Progenitor cell of endocrine pancreas (in vitro differentiated cells): ENCODE results near the gene SGK1. TPM values are rescaled to one million over a fixed set of nuclear protein-coding genes. Genes with fewer than 3 reads are reported as not detected.
"Not testable (repeated sequence)": the region's sequence is repeated elsewhere in the genome, so short reads cannot be mapped to it uniquely, and the experiment has no call there.

Experiments used
- DNase-seq: peaks from one replicate; pipeline ENCODE4 v3.0.0; 2021; ENCODE audit warnings: low spot score; ENCODE audit not compliant: unreplicated experiment
- H3K27ac Mint-ChIP-seq: 2 replicates; pipeline ENCODE4 v1.8.0; 2021; ENCODE audit warnings: mild to moderate bottlenecking, moderate library complexity, mixed read lengths
- H3K27me3 Mint-ChIP-seq: 2 replicates; pipeline ENCODE4 v1.8.0; 2021; ENCODE audit warnings: mixed read lengths
- H3K36me3 Mint-ChIP-seq: 2 replicates; pipeline ENCODE4 v1.8.0; 2022; ENCODE audit warnings: mixed read lengths; ENCODE audit not compliant: insufficient read depth
- H3K4me1 Mint-ChIP-seq: 2 replicates; pipeline ENCODE4 v1.8.0; 2021; ENCODE audit warnings: low read depth, mixed read lengths
- H3K4me3 Mint-ChIP-seq: 2 replicates; pipeline ENCODE4 v1.8.0; 2021; ENCODE audit warnings: low read depth, mild to moderate bottlenecking, moderate library complexity, mixed read lengths
- H3K9me3 Mint-ChIP-seq: 2 replicates; pipeline ENCODE4 v1.8.0; 2021; ENCODE audit warnings: low read depth, mixed read lengths
- total RNA-seq: library from RNA; stranded (reverse); gene quantifications from 2 replicates; pipeline ENCODE4 v1.2.1, GENCODE V29; 2021
- TF ChIP-seq, protein P1 (sequence below): fragments of 200-600 bp; sonication (generic); IDR thresholded peaks from one replicate; pipeline ENCODE4 v1.5.0; 2021; ENCODE audit warnings: antibody characterized with exemption, mild to moderate bottlenecking; ENCODE audit not compliant: unreplicated experiment

SGK1 gene
- total RNA-seq, 1 donor from 2014 or later = 13.9 TPM

DNA sequence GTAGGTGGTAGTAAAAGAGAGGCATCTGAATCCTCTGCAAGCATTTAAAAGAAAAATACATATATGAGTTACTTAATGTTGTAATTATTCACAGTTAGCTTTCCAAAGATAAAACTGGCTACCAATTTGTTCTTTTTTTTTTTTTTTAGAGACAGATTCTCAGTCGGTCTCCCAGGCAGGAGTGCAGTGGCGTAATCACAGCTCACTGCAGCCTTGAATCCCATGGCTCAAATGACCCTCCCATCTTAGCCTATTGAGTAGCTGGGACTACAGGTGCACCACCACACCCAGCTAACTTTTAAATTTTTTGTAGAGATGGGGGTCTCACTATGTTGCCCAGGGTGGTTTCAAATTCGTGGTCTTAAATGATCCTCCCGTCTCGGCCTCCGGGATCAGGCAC is 36.5 kb downstream of the SGK1 start:
- no peak for DNase-seq
- Mint-ChIP-seq H3K4me1 (no peaks in the 10 kb centered on the region), H3K9me3 (no peaks in the 10 kb centered on the region), H3K27ac (no peak overlapping the region), H3K27me3 (no peaks in the 10 kb centered on the region), H3K36me3 (peaks cover 1% of the 10 kb centered on the region), H3K4me3 (no peak overlapping the region)
- TF ChIP-seq, protein P1, sequence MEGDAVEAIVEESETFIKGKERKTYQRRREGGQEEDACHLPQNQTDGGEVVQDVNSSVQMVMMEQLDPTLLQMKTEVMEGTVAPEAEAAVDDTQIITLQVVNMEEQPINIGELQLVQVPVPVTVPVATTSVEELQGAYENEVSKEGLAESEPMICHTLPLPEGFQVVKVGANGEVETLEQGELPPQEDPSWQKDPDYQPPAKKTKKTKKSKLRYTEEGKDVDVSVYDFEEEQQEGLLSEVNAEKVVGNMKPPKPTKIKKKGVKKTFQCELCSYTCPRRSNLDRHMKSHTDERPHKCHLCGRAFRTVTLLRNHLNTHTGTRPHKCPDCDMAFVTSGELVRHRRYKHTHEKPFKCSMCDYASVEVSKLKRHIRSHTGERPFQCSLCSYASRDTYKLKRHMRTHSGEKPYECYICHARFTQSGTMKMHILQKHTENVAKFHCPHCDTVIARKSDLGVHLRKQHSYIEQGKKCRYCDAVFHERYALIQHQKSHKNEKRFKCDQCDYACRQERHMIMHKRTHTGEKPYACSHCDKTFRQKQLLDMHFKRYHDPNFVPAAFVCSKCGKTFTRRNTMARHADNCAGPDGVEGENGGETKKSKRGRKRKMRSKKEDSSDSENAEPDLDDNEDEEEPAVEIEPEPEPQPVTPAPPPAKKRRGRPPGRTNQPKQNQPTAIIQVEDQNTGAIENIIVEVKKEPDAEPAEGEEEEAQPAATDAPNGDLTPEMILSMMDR = no peak

DNA sequence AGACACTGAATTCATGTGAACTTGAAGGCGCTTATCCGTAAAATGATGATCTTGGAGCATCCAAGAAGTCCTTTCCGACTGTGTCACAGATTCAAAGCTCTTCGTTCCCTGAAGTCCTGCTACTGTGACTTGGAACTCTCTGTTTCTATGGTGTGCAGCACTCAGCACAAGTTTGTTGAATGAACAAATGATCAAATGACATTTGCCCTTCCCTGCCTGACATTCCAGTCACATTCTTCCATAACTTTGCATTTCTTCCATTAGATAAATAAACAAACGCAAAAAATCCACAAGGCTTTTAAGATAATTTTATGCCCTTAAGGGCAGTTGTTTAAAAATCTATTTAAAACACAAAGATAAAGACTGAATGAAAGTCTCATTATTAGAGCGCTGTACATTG is 39.9 kb downstream of the SGK1 start:
- peaks cover 8% of the 10 kb centered on the region for H3K27me3 Mint-ChIP-seq
- H3K4me3 Mint-ChIP-seq = no peak overlapping the region
- H3K36me3 Mint-ChIP-seq = no peaks in the 10 kb centered on the region
- H3K4me1 Mint-ChIP-seq = no peaks in the 10 kb centered on the region
- H3K27ac Mint-ChIP-seq = no peak overlapping the region
- no peaks in the 10 kb centered on the region for H3K9me3 Mint-ChIP-seq
- TF ChIP-seq, protein P1 = no peak
- no peak for DNase-seq

DNA sequence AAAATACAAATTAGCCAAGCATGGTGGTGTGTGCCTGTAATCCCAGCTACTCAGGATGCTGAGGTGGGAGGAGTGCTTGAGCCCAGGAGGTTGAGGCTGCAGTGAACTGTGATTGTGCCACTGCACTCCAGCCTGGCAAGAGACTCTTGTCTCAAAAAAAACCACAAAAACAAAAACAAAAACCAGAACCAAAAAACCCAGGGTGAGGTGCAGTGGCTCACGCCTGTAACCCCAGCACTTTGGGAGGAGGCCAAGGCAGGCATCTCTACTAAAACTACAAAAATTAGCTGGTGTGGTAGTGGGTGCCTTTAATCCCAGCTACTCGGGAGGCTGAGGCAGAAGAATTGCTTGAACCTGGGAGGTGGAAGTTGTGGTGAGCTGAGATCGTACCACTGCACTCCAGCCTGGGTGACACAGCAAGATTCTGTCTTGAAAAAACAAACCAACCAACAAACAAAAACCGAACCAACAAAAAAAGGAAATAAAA is 41.0 kb downstream of the SGK1 start:
- peaks cover 12% of the 10 kb centered on the region for H3K27me3 Mint-ChIP-seq
- not testable (repeated sequence) for H3K4me1 Mint-ChIP-seq, H3K9me3 Mint-ChIP-seq, H3K36me3 Mint-ChIP-seq, DNase-seq, H3K27ac Mint-ChIP-seq, H3K4me3 Mint-ChIP-seq

DNA sequence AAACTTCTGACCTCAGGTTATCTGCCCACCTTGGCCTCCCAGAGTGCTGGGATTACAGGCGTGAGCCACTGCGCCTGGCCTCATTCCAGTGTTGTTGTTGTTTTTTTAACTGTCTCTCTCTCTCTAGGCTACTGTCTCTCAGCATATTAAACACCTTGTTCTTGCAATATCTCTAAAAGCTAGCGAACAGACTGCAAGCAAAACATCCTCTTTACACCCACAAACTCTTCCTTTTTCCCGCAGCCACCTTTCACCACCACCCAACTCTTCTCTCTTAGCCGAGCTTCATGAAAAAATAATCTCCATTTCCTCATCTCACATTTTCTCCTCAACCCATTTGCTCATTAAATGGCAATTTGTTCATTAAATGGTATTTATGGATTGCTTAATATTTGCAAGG is 45.5 kb downstream of the SGK1 start:
- Mint-ChIP-seq H3K27me3 (peaks cover 19% of the 10 kb centered on the region), H3K4me3 (no peak overlapping the region), H3K36me3 (no peaks in the 10 kb centered on the region), H3K27ac (no peak overlapping the region), H3K4me1 (peaks cover 3% of the 10 kb centered on the region), H3K9me3 (no peaks in the 10 kb centered on the region)
- DNase-seq = no peak
- TF ChIP-seq, protein P1 = no peak

DNA sequence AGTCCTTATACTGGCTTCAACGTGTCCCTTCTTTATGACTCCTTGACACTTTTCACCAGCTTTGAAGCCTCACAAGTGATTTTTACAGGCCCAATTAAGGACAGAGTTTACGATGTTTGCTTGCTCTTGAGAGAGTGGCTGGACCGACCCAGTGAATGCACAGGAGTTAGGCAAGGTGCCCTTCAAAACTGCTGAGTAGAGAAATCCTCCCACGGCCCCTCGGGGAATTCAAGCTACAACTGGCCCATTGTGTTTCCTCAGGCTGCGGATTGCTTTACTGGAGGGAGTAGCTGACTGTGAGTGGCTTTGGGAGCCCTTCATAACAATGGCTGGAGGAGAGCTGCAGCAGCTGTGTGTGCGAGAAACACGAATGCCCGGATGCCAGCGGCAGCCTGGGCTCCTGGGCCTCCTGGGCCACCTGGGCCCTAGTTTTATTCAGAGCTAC is 50.0 kb downstream of the SGK1 start:
- H3K36me3 Mint-ChIP-seq = no peaks in the 10 kb centered on the region
- peaks cover 11% of the 10 kb centered on the region for H3K27me3 Mint-ChIP-seq
- no peaks in the 10 kb centered on the region for H3K9me3 Mint-ChIP-seq
- TF ChIP-seq, protein P1 = no peak
- no peak overlapping the region for H3K4me3 Mint-ChIP-seq
- H3K27ac Mint-ChIP-seq = peak overlapping the region; percentile 76
- DNase-seq = no peak
- peaks cover 3% of the 10 kb centered on the region for H3K4me1 Mint-ChIP-seq

DNA sequence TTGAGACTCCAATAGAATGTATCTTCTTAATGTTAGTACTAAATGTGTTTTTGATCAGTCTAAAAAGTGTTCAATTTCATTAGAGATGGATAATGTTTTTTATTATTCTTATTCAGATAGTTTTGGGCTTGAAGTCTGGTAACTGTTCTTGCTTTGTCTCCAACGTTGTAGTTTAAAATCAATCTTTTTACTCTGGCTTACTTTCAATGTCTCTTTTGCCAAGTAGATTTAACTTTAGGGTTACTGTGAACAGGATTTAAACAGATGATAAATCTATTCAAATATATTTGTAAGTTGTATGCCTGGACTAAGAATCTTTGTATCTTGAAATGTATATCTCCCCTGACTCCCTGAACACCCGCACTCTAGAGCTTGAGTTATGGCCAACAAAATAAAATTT is 51.1 kb downstream of the SGK1 start:
- H3K9me3 Mint-ChIP-seq = no peaks in the 10 kb centered on the region
- no peak for DNase-seq
- TF ChIP-seq, protein P1 = no peak
- no peak overlapping the region for H3K4me3 Mint-ChIP-seq
- no peaks in the 10 kb centered on the region for H3K36me3 Mint-ChIP-seq
- no peak overlapping the region for H3K27ac Mint-ChIP-seq
- peaks cover 3% of the 10 kb centered on the region for H3K4me1 Mint-ChIP-seq
- H3K27me3 Mint-ChIP-seq = peaks cover 15% of the 10 kb centered on the region
